HG03521 (cell line): Measurements from ENCODE around the gene DPPA4.
"Not testable (repeated sequence)": the region's sequence is repeated elsewhere in the genome, so short reads cannot be mapped to it uniquely, and the experiment has no call there.

Experiments
- ATAC-seq: cut with Tn5 transposase; IDR thresholded peaks from one replicate; pipeline ENCODE4 v1.9.1; 2021; ENCODE audit warnings: mild to moderate bottlenecking, moderate library complexity; ENCODE audit not compliant: unreplicated experiment

Gene DPPA4

DNA sequence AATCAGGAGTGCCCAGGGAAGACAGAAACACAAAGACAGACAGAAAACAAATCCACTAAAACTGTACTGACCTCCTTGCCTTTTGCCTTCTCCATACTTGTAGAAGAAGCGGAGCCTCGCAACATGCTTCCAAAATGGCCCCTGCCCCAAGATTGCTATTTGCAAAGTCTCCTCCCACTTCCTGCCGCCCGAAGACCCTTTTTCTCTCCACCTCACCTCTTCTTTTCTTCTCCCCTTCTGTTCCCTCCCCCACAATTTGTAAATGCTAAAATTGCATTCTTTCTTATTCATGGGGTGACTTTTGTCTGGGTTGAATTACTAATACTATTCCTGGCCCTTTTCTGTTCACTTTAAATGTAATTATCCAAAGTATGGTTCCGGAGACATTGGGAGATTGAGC is at the start of gene DPPA4:
DPPA4 (minus strand) TSS at position 154 of the 400 bp plus-strand sequence; CDS start at position 125, 29 bp downstream.
- ATAC-seq: no peak

GRCh38 chr3:109385442-109386318 is 48.3 kb upstream of the DPPA4 start:
- ATAC-seq: no peak

GRCh38 chr3:109384164-109384563 is 46.8 kb upstream of the DPPA4 start:
- no peak for ATAC-seq

DNA sequence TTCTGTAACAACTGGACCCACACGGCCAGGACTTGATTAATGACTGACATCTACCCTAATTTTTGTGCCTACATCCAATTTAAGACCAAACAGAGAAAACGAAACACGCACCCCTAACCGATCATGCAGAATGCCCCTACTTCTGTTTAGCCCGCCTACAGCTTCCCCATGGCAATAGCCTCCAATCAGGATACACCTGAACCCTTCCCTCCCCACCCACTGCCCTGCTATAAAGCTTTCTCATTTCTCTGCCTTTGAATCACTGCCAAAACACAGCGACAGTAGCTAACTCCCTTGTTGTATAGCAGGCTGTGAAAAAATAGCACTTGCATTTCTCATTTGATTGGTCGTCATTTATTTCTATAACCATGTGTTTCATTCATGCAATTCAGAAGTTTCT is 45.2 kb upstream of the DPPA4 start:
- ATAC-seq: no peak

DNA sequence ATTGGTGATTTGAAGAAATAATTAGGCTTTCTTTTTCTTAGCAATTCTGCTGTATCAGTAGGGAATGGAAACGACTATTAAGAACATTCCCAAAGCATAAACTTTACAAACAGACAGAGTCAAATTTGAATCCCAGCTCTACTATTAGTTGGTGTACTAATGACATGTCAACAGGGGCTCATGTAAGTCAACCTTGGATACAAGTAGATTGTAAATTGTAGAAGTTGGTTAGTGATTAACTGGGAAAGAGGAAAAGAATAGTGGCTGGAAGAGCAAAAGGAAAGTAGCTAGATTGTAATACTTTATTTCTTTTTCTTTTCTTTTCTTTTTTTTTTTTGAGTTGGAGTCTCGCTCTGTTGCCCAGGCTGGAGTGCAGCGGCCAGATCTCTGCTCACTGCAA is 38.6 kb upstream of the DPPA4 start:
- no peak for ATAC-seq

GRCh38 chr3:109374434-109374833 is 37.1 kb upstream of the DPPA4 start:
- ATAC-seq: not testable (repeated sequence)

DNA sequence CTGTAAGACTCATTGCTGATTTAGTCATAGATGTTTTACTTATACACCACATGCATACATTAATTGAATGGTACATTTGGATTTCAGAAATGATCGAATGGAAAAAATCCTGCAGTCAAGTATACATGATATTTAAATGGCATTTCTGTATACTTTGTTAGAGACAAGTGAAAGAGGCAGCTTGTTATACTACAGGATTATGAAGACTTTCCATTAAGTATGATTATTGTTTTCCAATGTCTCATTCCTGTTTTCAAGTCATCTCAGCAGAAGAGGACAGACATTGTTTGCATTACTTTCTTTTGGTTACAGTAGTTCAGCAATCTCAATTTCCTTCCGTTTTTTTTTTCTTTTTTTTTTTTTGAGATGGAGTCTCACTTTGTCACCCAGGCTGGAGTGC is 36.6 kb upstream of the DPPA4 start:
- ATAC-seq: no peak

DNA sequence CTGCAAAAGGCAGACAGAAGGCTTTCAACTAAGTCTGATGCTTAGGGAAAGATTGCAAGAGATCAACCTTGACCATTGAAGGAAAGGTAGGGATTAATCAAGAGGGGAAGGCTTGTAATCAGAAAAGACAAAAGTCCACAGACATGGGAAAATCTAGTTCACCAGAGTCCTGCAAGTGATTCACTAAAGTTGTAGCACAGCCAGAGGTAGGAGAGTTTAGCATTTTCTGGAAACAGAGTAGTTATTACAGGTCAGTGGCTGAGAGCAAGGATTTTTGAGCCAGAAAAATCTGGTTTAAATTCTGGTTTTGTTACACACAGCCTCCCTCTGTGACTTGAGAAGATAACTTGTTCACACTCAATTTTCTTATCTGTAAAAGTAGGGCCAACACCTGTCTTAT is 35.3 kb upstream of the DPPA4 start:
- no peak for ATAC-seq

- ATAC-seq: no peak
These were observed 32.2 kb upstream of the DPPA4 start for GRCh38 chr3:109369510-109369909.

GRCh38 chr3:109364088-109364487 is 26.7 kb upstream of the DPPA4 start:
- no peak for ATAC-seq

GRCh38 chr3:109363634-109364033 is 26.3 kb upstream of the DPPA4 start:
- ATAC-seq: no peak

DNA sequence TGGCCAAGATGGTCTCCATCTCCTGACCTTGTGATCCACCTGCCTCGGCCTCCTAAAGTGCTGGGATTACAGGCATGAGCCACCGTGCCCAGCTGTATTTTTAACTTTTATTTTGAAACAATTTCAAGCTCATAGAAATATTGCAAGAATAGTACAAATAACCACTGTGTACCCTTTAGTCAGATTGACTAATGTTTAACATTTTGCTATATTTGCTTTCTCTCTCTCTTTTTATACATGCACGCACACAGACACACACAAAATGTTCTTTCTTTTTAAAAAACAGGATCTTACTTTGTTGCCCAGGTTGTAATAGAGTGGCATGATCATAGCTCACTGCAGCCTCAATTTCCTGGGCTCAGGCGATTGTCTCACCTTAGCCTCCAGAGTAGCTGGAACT is 25.5 kb upstream of the DPPA4 start:
- ATAC-seq: no peak

DNA sequence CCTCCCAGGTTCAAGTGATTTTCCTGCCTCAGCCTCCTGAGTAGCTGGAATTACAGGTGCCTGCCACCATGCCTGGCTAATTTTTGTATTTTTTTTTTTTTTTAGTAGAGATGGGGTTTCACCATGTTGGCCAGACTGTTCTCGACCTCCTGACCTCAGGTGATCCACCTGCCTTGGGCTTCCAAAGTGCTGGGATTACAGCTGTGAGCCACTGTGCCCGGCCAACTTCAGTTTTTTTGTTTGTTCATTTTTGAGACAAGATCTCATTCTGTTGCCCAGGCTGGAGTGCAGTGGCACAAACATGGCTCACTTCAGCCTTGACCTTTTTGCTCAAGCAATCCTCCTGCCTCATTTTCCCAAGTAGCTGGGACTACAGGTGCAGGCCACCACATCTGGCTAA is 21.5 kb upstream of the DPPA4 start:
- ATAC-seq: not testable (repeated sequence)

GRCh38 chr3:109356442-109357155 is 19.3 kb upstream of the DPPA4 start:
- no peak for ATAC-seq

- ATAC-seq: no peak
These were observed 18.5 kb upstream of the DPPA4 start for GRCh38 chr3:109355625-109356441.

GRCh38 chr3:109353057-109353456 is 15.7 kb upstream of the DPPA4 start:
- no peak for ATAC-seq

DNA sequence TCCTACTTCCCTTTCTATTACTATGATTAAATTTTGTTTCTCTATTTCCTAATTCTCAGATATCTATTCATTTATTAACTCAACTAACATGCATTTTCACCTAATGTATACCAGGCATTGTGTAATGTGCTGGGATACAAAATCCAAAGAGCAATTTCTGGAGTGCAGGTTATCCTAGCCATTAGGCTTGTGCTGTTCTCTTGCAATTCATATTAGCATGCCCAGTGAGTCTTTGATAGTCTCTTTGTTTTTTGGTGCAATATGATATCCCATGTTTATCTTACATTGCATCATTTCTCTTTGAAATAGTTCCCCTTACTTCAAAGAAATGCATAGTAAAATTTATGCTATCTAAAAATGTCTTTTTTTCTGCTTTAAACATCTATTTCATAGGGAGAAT is 13.9 kb upstream of the DPPA4 start:
- no peak for ATAC-seq

- no peak for ATAC-seq
These were observed 9.5 kb upstream of the DPPA4 start for GRCh38 chr3:109346770-109347295.

GRCh38 chr3:109346099-109346498 is 8.8 kb upstream of the DPPA4 start:
- no peak for ATAC-seq

DNA sequence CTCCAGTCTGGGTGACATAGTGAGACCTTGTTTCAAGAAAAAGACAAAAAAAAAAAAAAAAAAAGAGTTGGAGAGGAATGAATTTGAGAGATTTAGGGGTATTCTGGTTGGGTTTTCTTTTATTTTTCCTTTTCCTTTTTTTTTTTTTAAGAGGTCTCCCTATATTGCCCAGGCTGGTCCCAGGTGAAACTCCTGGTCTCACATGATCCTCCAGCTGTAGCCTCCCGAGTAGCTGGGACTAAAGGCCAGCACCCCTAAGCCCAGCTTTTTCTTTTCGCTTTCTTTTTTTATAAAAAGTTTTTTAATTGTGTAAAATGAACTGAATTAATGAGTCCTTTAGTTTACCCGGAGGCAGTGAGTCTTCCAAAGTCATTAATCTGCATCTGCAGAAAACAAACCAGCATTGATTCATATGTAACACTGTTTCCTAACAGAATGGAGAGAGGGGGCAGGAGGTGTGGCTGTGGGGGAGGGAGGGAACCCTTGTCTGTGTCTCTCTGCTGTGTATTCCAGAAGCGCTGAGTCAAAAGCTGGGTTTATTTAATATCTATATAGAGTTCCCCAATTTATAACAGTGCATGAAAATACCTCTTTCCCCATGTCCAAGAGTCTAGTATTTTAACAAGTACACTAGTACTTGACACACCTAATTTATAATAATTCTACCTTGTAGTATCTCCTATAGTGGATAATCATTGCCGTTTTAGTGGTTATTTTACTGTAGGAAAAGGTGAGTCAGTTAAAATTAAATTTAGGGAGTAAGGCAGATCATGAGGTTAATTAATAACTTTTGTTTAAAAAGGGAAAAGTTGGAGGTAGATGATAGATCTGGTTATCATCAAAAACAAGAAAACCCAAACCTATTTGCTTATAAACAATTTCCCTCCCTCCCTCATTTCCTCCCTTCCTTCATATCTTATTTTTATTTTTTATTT is 2.6 kb upstream of the DPPA4 start:
- no peak for ATAC-seq
